MG63 (cell line): ENCODE measurements around the gene NR2F1-AS1. TPM values are rescaled to one million over a fixed set of nuclear protein-coding genes. Genes with fewer than 3 reads are reported as not detected.

ENCODE experiments used
- DNase-seq: peaks from one replicate; pipeline ENCODE4 v3.0.0-alpha.2; 2020
- H3K27me3 ChIP-seq: fragments of 250-450 bp; sonication (Bioruptor Pico); 2 replicates; pipeline ENCODE4 v1.5.1; 2020; ENCODE audit warnings: mild to moderate bottlenecking, moderate library complexity
- H3K36me3 ChIP-seq: fragments of 250-450 bp; sonication (Bioruptor Pico); 2 replicates; pipeline ENCODE4 v1.5.1; 2020; ENCODE audit warnings: mild to moderate bottlenecking, moderate library complexity
- H3K4me3 ChIP-seq: fragments of 250-450 bp; sonication (Bioruptor Pico); 2 replicates; pipeline ENCODE4 v1.5.1; 2020; ENCODE audit warnings: mild to moderate bottlenecking, moderate library complexity
- H3K9me3 ChIP-seq: fragments of 250-450 bp; sonication (Bioruptor Pico); 2 replicates; pipeline ENCODE4 v1.5.1; 2020; ENCODE audit warnings: mild to moderate bottlenecking, moderate library complexity
- total RNA-seq: library from RNA; depleted of rRNA; stranded (reverse); fragments of >200 nt; shearing (Covaris generic); gene quantifications from 2 replicates; pipeline ENCODE4 v1.2.3, GENCODE V29; 2014; ENCODE audit warnings: low replicate concordance

NR2F1-AS1 gene
- total RNA-seq, 1 experiment from 2014 or later, result 15.1 TPM

GRCh38 chr5:93436083-93436482 lies 144.9 kb downstream of the NR2F1-AS1 start:
- H3K36me3 ChIP-seq, result peaks cover 3% of the 10 kb centered on the region; the same call in 1 of the 2 replicates
- no peaks in the 10 kb centered on the region for H3K27me3 ChIP-seq
- DNase-seq, result no peak
- no peak overlapping the region for H3K4me3 ChIP-seq
- H3K9me3 ChIP-seq, result no peaks in the 10 kb centered on the region

- DNase-seq, result no peak
- no peak overlapping the region for H3K4me3 ChIP-seq
- H3K27me3 ChIP-seq, result no peaks in the 10 kb centered on the region
- peaks cover 3% of the 10 kb centered on the region; the same call in 1 of the 2 replicates for H3K36me3 ChIP-seq
- H3K9me3 ChIP-seq, result no peaks in the 10 kb centered on the region
Observed at GRCh38 chr5:93433422-93433821, 147.6 kb downstream of the NR2F1-AS1 start.

- Histone ChIP-seq H3K4me3 (no peak overlapping the region), H3K27me3 (no peaks in the 10 kb centered on the region), H3K9me3 (no peaks in the 10 kb centered on the region), H3K36me3 (peaks cover 3% of the 10 kb centered on the region; the same call in 1 of the 2 replicates)
- no peak for DNase-seq
Observed at GRCh38 chr5:93431250-93431649, 149.8 kb downstream of the NR2F1-AS1 start.

GRCh38 chr5:93430673-93431199 lies 150.3 kb downstream of the NR2F1-AS1 start:
- DNase-seq, result no peak
- no peak overlapping the region for H3K4me3 ChIP-seq
- no peaks in the 10 kb centered on the region for H3K9me3 ChIP-seq
- peaks cover 3% of the 10 kb centered on the region; the same call in 1 of the 2 replicates for H3K36me3 ChIP-seq
- no peaks in the 10 kb centered on the region for H3K27me3 ChIP-seq

- Histone ChIP-seq H3K27me3 (no peaks in the 10 kb centered on the region), H3K36me3 (peaks cover 3% of the 10 kb centered on the region; the same call in 1 of the 2 replicates), H3K9me3 (no peaks in the 10 kb centered on the region), H3K4me3 (no peak overlapping the region)
- DNase-seq, result no peak
Observed at GRCh38 chr5:93430118-93430517, 150.9 kb downstream of the NR2F1-AS1 start.

- DNase-seq, result no peak
- no peak overlapping the region for H3K4me3 ChIP-seq
- H3K9me3 ChIP-seq, result no peaks in the 10 kb centered on the region
- no peaks in the 10 kb centered on the region for H3K36me3 ChIP-seq
- H3K27me3 ChIP-seq, result no peaks in the 10 kb centered on the region
Observed at GRCh38 chr5:93428868-93429267, 152.2 kb downstream of the NR2F1-AS1 start.

GRCh38 chr5:93427316-93427715 lies 153.7 kb downstream of the NR2F1-AS1 start:
- Histone ChIP-seq H3K9me3 (no peaks in the 10 kb centered on the region), H3K36me3 (no peaks in the 10 kb centered on the region), H3K4me3 (no peak overlapping the region), H3K27me3 (no peaks in the 10 kb centered on the region)
- DNase-seq, result no peak

GRCh38 chr5:93425096-93425495 lies 155.9 kb downstream of the NR2F1-AS1 start:
- Histone ChIP-seq H3K36me3 (no peaks in the 10 kb centered on the region), H3K27me3 (no peaks in the 10 kb centered on the region), H3K9me3 (no peaks in the 10 kb centered on the region), H3K4me3 (no peak overlapping the region)
- DNase-seq, result peak; percentile 38

GRCh38 chr5:93423300-93423699 lies 157.7 kb downstream of the NR2F1-AS1 start:
- Histone ChIP-seq H3K9me3 (no peaks in the 10 kb centered on the region), H3K27me3 (no peaks in the 10 kb centered on the region), H3K36me3 (no peaks in the 10 kb centered on the region), H3K4me3 (no peak overlapping the region)
- no peak for DNase-seq

GRCh38 chr5:93422652-93423280 lies 158.3 kb downstream of the NR2F1-AS1 start:
- Histone ChIP-seq H3K36me3 (no peaks in the 10 kb centered on the region), H3K27me3 (no peaks in the 10 kb centered on the region), H3K9me3 (no peaks in the 10 kb centered on the region), H3K4me3 (no peak overlapping the region)
- DNase-seq, result no peak

GRCh38 chr5:93421987-93422401 lies 159.0 kb downstream of the NR2F1-AS1 start:
- Histone ChIP-seq H3K27me3 (no peaks in the 10 kb centered on the region), H3K9me3 (no peaks in the 10 kb centered on the region), H3K4me3 (no peak overlapping the region), H3K36me3 (no peaks in the 10 kb centered on the region)
- no peak for DNase-seq

GRCh38 chr5:93421468-93421867 lies 159.6 kb downstream of the NR2F1-AS1 start:
- H3K27me3 ChIP-seq, result no peaks in the 10 kb centered on the region
- H3K9me3 ChIP-seq, result no peaks in the 10 kb centered on the region
- DNase-seq, result no peak
- H3K4me3 ChIP-seq, result no peak overlapping the region
- H3K36me3 ChIP-seq, result no peaks in the 10 kb centered on the region

- Histone ChIP-seq H3K36me3 (no peaks in the 10 kb centered on the region; the same call in 1 of the 2 replicates), H3K4me3 (no peak overlapping the region), H3K27me3 (no peaks in the 10 kb centered on the region), H3K9me3 (no peaks in the 10 kb centered on the region)
- no peak for DNase-seq
Observed at GRCh38 chr5:93417490-93417889, 163.5 kb downstream of the NR2F1-AS1 start.

- Histone ChIP-seq H3K27me3 (no peaks in the 10 kb centered on the region), H3K36me3 (peaks cover 2% of the 10 kb centered on the region), H3K9me3 (no peaks in the 10 kb centered on the region), H3K4me3 (no peak overlapping the region)
- DNase-seq, result no peak
Observed at GRCh38 chr5:93415819-93416218, 165.2 kb downstream of the NR2F1-AS1 start.

- Histone ChIP-seq H3K27me3 (no peaks in the 10 kb centered on the region), H3K4me3 (no peak overlapping the region), H3K9me3 (no peaks in the 10 kb centered on the region), H3K36me3 (peaks cover 2% of the 10 kb centered on the region)
- no peak for DNase-seq
Observed at GRCh38 chr5:93411716-93412115, 169.3 kb downstream of the NR2F1-AS1 start.

GRCh38 chr5:93409691-93410090 lies 171.3 kb downstream of the NR2F1-AS1 start:
- H3K27me3 ChIP-seq, result no peaks in the 10 kb centered on the region
- no peak for DNase-seq
- no peaks in the 10 kb centered on the region for H3K9me3 ChIP-seq
- peaks cover 2% of the 10 kb centered on the region; the same call in 1 of the 2 replicates for H3K36me3 ChIP-seq
- H3K4me3 ChIP-seq, result no peak overlapping the region

GRCh38 chr5:93407454-93407853 lies 173.6 kb downstream of the NR2F1-AS1 start:
- H3K36me3 ChIP-seq, result peaks cover 2% of the 10 kb centered on the region; the same call in 1 of the 2 replicates
- no peaks in the 10 kb centered on the region for H3K27me3 ChIP-seq
- DNase-seq, result no peak
- H3K9me3 ChIP-seq, result no peaks in the 10 kb centered on the region
- no peak overlapping the region for H3K4me3 ChIP-seq

- Histone ChIP-seq H3K36me3 (peaks cover 2% of the 10 kb centered on the region; the same call in 1 of the 2 replicates), H3K4me3 (no peak overlapping the region), H3K9me3 (no peaks in the 10 kb centered on the region), H3K27me3 (no peaks in the 10 kb centered on the region)
- DNase-seq, result no peak
Observed at GRCh38 chr5:93406971-93407401, 174.0 kb downstream of the NR2F1-AS1 start.
